C4-2B (cell line): ENCODE data around the gene IL1R1.
A peak's percentile ranks its signal among the peaks of the same experiment; 100 is the strongest.

ENCODE experiments used
- H3K27ac ChIP-seq: fragments of 450-650 bp; 2 replicates; pipeline ENCODE4 v1.5.1; 2017
- CTCF ChIP-seq: fragments of 450-650 bp; conservative IDR thresholded peaks from 2 replicates; pipeline ENCODE4 v1.5.1; 2017; ENCODE audit warnings: mild to moderate bottlenecking
- ZFX ChIP-seq: fragments of 450-650 bp; IDR thresholded peaks from 2 replicates; pipeline ENCODE4 v1.6.1; 2017

IL1R1 gene

GRCh38 chr2:102142829-102143449 lies 393 bp downstream of the IL1R1 start:
- TF ChIP-seq ZFX (no peak; the same call in 1 of the 2 replicates), CTCF (no peak)
- H3K27ac ChIP-seq, result peak overlapping the region; percentile 85

- peak overlapping the region; percentile 85 for H3K27ac ChIP-seq
- TF ChIP-seq ZFX (no peak), CTCF (no peak)
Measured at GRCh38 chr2:102143450-102143985, 972 bp downstream of the IL1R1 start.

GRCh38 chr2:102144128-102144527 lies 1.6 kb downstream of the IL1R1 start:
- TF ChIP-seq ZFX (no peak), CTCF (no peak)
- no peak overlapping the region for H3K27ac ChIP-seq

GRCh38 chr2:102145107-102145506 lies 2.6 kb downstream of the IL1R1 start:
- TF ChIP-seq ZFX (no peak), CTCF (no peak)

GRCh38 chr2:102145934-102146333 lies 3.4 kb downstream of the IL1R1 start:
- TF ChIP-seq CTCF (no peak), ZFX (no peak)

More at GRCh38 chr2:102145107-102145506, 2.6 kb downstream of the IL1R1 start:
- H3K27ac ChIP-seq, result no peak overlapping the region

GRCh38 chr2:102147935-102148334 lies 5.4 kb downstream of the IL1R1 start:
- TF ChIP-seq CTCF (no peak), ZFX (no peak)
- no peak overlapping the region for H3K27ac ChIP-seq

More at GRCh38 chr2:102145934-102146333, 3.4 kb downstream of the IL1R1 start:
- no peak overlapping the region for H3K27ac ChIP-seq

- TF ChIP-seq ZFX (no peak), CTCF (no peak)
- no peak overlapping the region for H3K27ac ChIP-seq
Measured at GRCh38 chr2:102149243-102149642, 6.7 kb downstream of the IL1R1 start.
